Lower leg skin (tissue), 3 donors: ENCODE measurements around the gene GRHL3.

ENCODE experiments used
- POLR2A ChIP-seq, 2 donors: fragments of 450-650 bp; IDR thresholded peaks; one replicate each; pipeline ENCODE4 v1.6.1; 2016 to 2017; ENCODE audit warnings: antibody characterized with exemption in 2 of 2, mild to moderate bottlenecking in 1 of 2, moderate library complexity in 1 of 2
- TF ChIP-seq, protein P1 (sequence below), 3 donors: fragments of 450-650 bp; IDR thresholded peaks; one replicate each; pipeline ENCODE4 v1.5.1; 2016; ENCODE audit warnings: antibody characterized with exemption in 3 of 3, mild to moderate bottlenecking in 3 of 3, moderate library complexity in 2 of 3

- TF ChIP-seq POLR2A (IDR thresholded peaks at IDR 0.05), result no peak
- TF ChIP-seq, protein P1, sequence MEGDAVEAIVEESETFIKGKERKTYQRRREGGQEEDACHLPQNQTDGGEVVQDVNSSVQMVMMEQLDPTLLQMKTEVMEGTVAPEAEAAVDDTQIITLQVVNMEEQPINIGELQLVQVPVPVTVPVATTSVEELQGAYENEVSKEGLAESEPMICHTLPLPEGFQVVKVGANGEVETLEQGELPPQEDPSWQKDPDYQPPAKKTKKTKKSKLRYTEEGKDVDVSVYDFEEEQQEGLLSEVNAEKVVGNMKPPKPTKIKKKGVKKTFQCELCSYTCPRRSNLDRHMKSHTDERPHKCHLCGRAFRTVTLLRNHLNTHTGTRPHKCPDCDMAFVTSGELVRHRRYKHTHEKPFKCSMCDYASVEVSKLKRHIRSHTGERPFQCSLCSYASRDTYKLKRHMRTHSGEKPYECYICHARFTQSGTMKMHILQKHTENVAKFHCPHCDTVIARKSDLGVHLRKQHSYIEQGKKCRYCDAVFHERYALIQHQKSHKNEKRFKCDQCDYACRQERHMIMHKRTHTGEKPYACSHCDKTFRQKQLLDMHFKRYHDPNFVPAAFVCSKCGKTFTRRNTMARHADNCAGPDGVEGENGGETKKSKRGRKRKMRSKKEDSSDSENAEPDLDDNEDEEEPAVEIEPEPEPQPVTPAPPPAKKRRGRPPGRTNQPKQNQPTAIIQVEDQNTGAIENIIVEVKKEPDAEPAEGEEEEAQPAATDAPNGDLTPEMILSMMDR (IDR thresholded peaks at IDR 0.05), result no peak
Observed at GRCh38 chr1:24298606-24299005, 20.6 kb upstream of the GRHL3 start.
